HepG2 (cell line): ENCODE data around the gene RPEL1. TPM values are rescaled to one million over a fixed set of nuclear protein-coding genes. Genes with fewer than 3 reads are reported as not detected.
A peak's percentile ranks its signal among the peaks of the same experiment; 100 is the strongest.

ENCODE experiments used
- CHCHD3 ChIP-seq: sonication (generic); formaldehyde crosslinking; IDR thresholded peaks from 2 replicates; pipeline ENCODE4 v1.8.0; 2022; ENCODE audit warnings: mild to moderate bottlenecking, missing genetic modification reagents, moderate library complexity
- ETS1 ChIP-seq: sonication (generic); formaldehyde crosslinking; IDR thresholded peaks from 2 replicates; pipeline ENCODE4 v1.4.0; 2020; ENCODE audit warnings: missing genetic modification reagents
- HNRNPUL1 ChIP-seq: fragments of 200-400 bp; formaldehyde crosslinking; IDR thresholded peaks from 2 replicates; pipeline ENCODE4 v1.6.1; 2017; ENCODE audit warnings: low read depth, mild to moderate bottlenecking, low read length, moderate library complexity
- MTA1 ChIP-seq: sonication (generic); formaldehyde crosslinking; IDR thresholded peaks from 2 replicates; pipeline ENCODE4 v1.4.0; 2020; ENCODE audit warnings: missing genetic modification reagents, mild to moderate bottlenecking, borderline replicate concordance
- NFIB ChIP-seq: sonication (generic); formaldehyde crosslinking; IDR thresholded peaks from 2 replicates; pipeline ENCODE4 v1.9.0; 2021; ENCODE audit warnings: missing genetic modification reagents, mild to moderate bottlenecking, borderline replicate concordance
- NONO ChIP-seq, 2 experiments: fragments of 450-650 bp in 1 of 2; sonication (generic) in 1 of 2; formaldehyde crosslinking in 1 of 2; IDR thresholded peaks in 1 of 2; conservative IDR thresholded peaks in 1 of 2; 2 replicates each; pipeline versions ENCODE4 v1.6.1 to v1.8.0; 2017 to 2022; ENCODE audit warnings: mild to moderate bottlenecking in 1 of 2, missing genetic modification reagents in 1 of 2, moderate library complexity in 1 of 2
- PAXIP1 ChIP-seq: sonication (generic); formaldehyde crosslinking; conservative IDR thresholded peaks from 2 replicates; pipeline ENCODE4 v1.4.0; 2020; ENCODE audit warnings: mild to moderate bottlenecking, missing genetic modification reagents, moderate library complexity
- TCF7L2 ChIP-seq: IDR thresholded peaks from 2 replicates; pipeline ENCODE4 v1.6.1; 2011; ENCODE audit warnings: mild to moderate bottlenecking, low read depth, low read length, moderate library complexity
- THRA ChIP-seq: sonication (generic); formaldehyde crosslinking; IDR thresholded peaks from 2 replicates; pipeline ENCODE4 v1.4.0; 2020; ENCODE audit warnings: missing genetic modification reagents, borderline replicate concordance
- ZFX ChIP-seq: sonication (generic); formaldehyde crosslinking; IDR thresholded peaks from 2 replicates; pipeline ENCODE4 v1.4.0; 2020; ENCODE audit warnings: mild to moderate bottlenecking, low read depth, missing genetic modification reagents, moderate library complexity
- ZNF296 ChIP-seq: sonication (generic); formaldehyde crosslinking; conservative IDR thresholded peaks from 2 replicates; pipeline ENCODE4 v1.5.0; 2020; ENCODE audit warnings: mild to moderate bottlenecking, missing genetic modification reagents
- ZNF383 ChIP-seq: sonication (generic); formaldehyde crosslinking; IDR thresholded peaks from 2 replicates; pipeline ENCODE4 v1.4.0; 2020; ENCODE audit warnings: missing genetic modification reagents, mild to moderate bottlenecking, borderline replicate concordance
- ZNF879 ChIP-seq: sonication (generic); formaldehyde crosslinking; IDR thresholded peaks from 2 replicates; pipeline ENCODE4 v1.8.1; 2023; ENCODE audit warnings: missing genetic modification reagents
- polyA plus RNA-seq, 8 experiments: library from polyadenylated mRNA; depleted of rRNA in 3 of 8; stranded (reverse) in 7 of 8; unstranded in 1 of 8; fragments of >200 nt; fragmentation: Illumina TruSeq in 4 of 8; extraction: Trizol in 4 of 8; gene quantifications; 2 replicates each; pipeline versions ENCODE4 v1.2.1 to v1.2.3, GENCODE V29; 2011 to 2016; ENCODE audit warnings: low read depth in 4 of 8, missing spikeins in 1 of 8, mixed read lengths in 1 of 8; ENCODE audit not compliant: insufficient read depth in 1 of 8
- total RNA-seq, 5 experiments: library from RNA; depleted of rRNA; stranded (reverse); fragments of >200 nt; fragmentation: Illumina TruSeq; extraction: Trizol; gene quantifications; 2 replicates each; pipeline ENCODE4 v1.2.3, GENCODE V29; 2016; ENCODE audit warnings: low read depth in 1 of 5
- TF ChIP-seq, protein P1 (sequence below): sonication (generic); formaldehyde crosslinking; IDR thresholded peaks from 2 replicates; pipeline ENCODE4 v1.5.0; 2020; ENCODE audit warnings: mild to moderate bottlenecking, missing genetic modification reagents, borderline replicate concordance
- TF ChIP-seq, protein P2 (sequence below): sonication (generic); formaldehyde crosslinking; IDR thresholded peaks from 2 replicates; pipeline ENCODE4 v1.8.0; 2022; ENCODE audit warnings: mild to moderate bottlenecking, missing genetic modification reagents; ENCODE audit not compliant: insufficient replicate concordance
- TF ChIP-seq, protein P3 (sequence below): IDR thresholded peaks from 2 replicates; pipeline ENCODE4 v1.6.1; 2016; ENCODE audit warnings: mild to moderate bottlenecking

Gene RPEL1
- total and polyA plus RNA-seq, 2 of the 13 experiments (the other 11 are each of a cell fraction or from before 2014, with no cell fraction given): 0.04 to 0.07 TPM

GRCh38 chr10:103265717-103266329 lies 20.1 kb downstream of the RPEL1 start (continued):
- no peak for TF ChIP-seq ZNF383 (CRISPR knock-in tag)
- 0 out of 2 replicates have a peak, but pooled peaks have one; percentile 51 for TF ChIP-seq ZNF296
- TF ChIP-seq THRA: peak; percentile 74; the same call in 1 of the 2 replicates
- TF ChIP-seq, protein P1, sequence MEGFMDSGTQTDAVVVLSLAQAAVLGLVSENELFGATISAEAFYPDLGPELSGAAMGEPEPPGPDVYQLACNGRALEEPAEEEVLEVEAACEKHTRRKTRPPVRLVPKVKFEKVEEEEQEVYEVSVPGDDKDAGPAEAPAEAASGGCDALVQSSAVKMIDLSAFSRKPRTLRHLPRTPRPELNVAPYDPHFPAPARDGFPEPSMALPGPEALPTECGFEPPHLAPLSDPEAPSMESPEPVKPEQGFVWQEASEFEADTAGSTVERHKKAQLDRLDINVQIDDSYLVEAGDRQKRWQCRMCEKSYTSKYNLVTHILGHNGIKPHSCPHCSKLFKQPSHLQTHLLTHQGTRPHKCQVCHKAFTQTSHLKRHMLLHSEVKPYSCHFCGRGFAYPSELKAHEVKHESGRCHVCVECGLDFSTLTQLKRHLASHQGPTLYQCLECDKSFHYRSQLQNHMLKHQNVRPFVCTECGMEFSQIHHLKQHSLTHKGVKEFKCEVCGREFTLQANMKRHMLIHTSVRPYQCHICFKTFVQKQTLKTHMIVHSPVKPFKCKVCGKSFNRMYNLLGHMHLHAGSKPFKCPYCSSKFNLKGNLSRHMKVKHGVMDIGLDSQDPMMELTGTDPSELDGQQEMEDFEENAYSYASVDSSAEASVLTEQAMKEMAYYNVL: no peak
- no peak for TF ChIP-seq HNRNPUL1
- TF ChIP-seq, protein P2, sequence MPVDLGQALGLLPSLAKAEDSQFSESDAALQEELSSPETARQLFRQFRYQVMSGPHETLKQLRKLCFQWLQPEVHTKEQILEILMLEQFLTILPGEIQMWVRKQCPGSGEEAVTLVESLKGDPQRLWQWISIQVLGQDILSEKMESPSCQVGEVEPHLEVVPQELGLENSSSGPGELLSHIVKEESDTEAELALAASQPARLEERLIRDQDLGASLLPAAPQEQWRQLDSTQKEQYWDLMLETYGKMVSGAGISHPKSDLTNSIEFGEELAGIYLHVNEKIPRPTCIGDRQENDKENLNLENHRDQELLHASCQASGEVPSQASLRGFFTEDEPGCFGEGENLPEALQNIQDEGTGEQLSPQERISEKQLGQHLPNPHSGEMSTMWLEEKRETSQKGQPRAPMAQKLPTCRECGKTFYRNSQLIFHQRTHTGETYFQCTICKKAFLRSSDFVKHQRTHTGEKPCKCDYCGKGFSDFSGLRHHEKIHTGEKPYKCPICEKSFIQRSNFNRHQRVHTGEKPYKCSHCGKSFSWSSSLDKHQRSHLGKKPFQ (CRISPR knock-in tag): no peak
- TF ChIP-seq, protein P3, sequence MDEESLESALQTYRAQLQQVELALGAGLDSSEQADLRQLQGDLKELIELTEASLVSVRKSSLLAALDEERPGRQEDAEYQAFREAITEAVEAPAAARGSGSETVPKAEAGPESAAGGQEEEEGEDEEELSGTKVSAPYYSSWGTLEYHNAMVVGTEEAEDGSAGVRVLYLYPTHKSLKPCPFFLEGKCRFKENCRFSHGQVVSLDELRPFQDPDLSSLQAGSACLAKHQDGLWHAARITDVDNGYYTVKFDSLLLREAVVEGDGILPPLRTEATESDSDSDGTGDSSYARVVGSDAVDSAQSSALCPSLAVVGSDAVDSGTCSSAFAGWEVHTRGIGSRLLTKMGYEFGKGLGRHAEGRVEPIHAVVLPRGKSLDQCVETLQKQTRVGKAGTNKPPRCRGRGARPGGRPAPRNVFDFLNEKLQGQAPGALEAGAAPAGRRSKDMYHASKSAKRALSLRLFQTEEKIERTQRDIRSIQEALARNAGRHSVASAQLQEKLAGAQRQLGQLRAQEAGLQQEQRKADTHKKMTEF (CRISPR knock-in tag): peak; percentile 34; the same call in 1 of the 2 replicates
- TF ChIP-seq CHCHD3 (CRISPR knock-in tag): no peak
- no peak for TF ChIP-seq NONO (IDR thresholded peaks at IDR 0.05)
- TF ChIP-seq NONO (CRISPR knock-in tag; conservative IDR thresholded peaks at IDR 0.05): no peak
- TF ChIP-seq ZFX (CRISPR knock-in tag): no peak
- no peak for TF ChIP-seq PAXIP1 (CRISPR knock-in tag)
- TF ChIP-seq MTA1 (CRISPR knock-in tag): no peak
- TF ChIP-seq NFIB (CRISPR knock-in tag): no peak
- TF ChIP-seq TCF7L2: no peak
- 0 out of 2 replicates have a peak, but pooled peaks have one; percentile 43 for TF ChIP-seq ZNF879 (CRISPR knock-in tag)
- TF ChIP-seq ETS1 (CRISPR knock-in tag): no peak
